Stimulated activated CD4-positive, alpha-beta T cell treated with anti-CD3 and anti-CD28 coated beads, Interleukin-12 subunit alpha, Interleukin-12 subunit beta, amount 100 ng/mL, for 48 hours (primary cell): ENCODE results near the gene ABI2.
"Not testable (repeated sequence)": the region's sequence is repeated elsewhere in the genome, so short reads cannot be mapped to it uniquely, and the experiment has no call there.

Experiments used
- DNase-seq, 3 donors: peaks; one replicate each; pipeline ENCODE4 v3.0.0-alpha.2; 2020; ENCODE audit warnings: low read depth in 2 of 3, low spot score in 1 of 3

Gene ABI2

DNA sequence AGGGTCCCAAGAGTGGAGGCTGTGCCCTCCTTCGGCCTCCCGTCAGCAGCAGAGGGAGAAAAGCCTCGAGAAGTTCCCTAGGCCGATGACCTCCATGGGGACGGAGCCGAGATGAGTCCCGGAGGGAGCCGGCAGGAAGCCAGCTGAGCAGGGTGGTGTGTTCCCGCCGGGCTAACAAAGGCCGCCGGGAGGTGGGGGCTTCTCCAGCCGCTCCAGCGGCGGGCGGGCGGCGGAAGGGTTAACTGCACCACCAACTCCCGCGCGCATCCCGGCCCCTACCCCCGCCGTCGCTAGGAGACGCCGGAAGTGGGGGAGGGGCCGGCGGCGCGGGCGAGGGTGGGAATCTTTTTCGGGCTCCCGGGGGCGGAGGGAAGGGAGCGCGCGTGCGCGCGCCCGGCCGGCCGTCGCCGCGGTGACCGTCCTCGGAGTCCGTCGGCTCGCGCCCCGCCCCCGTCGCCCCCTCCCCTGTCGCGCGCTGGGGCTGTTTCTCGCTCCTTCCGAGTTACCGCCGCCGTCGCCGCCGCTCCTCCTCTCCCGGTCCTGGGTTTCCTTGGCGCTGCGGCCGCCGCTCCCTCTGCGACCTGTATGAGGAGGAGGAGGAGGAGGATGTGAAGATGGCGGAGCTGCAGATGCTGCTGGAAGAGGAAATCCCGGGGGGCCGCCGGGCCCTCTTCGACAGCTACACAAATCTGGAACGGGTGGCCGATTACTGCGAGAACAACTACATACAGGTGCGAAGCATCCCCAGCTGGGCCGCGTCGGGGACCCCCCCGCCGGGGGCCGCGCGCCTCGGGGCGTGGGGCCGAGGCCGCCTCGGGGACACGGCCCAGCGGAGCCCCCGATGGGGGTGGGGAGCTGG lies at the start of gene ABI2:
Gene ABI2 (plus strand): TSS at position 494 of the 859 bp plus-strand sequence. CDS start 121 bp downstream, at position 615.
- DNase-seq, result peak; percentile 41 to 75 (median 52)

- no peak for DNase-seq
Measured at GRCh38 chr2:203279288-203279687, 48.9 kb upstream of the ABI2 start.

DNA sequence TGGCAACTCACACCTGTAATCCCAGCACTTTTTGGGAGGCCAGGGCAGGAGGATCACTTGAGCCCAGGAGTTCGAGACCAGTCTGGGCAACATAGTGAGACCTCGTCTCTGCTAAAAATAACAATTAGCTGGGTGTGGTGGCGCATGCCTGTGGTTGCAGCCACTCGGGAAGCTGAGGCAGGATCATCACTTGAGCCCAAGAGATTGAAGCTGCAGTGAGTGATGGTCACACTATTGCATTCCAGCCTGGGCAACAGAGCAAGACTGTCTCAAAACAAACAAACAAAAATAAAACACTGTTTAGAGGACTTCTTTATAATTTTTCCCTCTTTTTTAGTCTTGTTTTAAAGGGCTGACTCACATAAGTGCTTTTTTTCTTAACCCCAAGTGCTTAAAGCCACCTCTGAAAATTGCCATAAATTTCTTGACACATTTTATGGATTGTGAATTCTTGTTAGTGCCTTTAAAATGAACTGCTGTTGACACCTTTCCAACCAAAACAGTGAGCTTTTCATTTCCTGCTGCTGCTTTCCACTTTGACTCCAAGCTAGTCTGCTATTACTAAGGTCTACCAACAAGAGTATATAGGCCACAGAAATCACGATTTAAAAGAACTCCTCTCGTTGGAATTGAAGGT lies 47.6 kb upstream of the ABI2 start:
- DNase-seq, result no peak

GRCh38 chr2:203282101-203282500 lies 46.1 kb upstream of the ABI2 start:
- DNase-seq, result no peak

DNA sequence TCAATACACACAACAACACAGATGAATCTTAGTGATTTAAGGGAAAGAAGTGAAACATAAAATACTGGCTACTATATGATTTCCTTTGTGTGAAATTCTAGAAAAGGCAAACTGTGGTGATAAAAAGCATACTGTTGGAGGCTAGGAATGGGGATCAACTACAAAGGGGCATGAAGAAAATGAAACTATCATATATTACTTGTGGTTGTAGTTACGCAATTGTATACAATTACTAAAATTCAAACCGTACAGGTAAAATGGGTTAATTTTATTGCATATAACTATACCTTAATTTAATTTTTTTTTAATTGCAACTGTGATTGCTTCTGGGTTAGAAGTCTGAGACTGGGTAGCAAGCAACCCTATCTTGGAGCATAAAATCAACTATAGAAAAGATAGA lies 41.7 kb upstream of the ABI2 start:
- no peak for DNase-seq

DNA sequence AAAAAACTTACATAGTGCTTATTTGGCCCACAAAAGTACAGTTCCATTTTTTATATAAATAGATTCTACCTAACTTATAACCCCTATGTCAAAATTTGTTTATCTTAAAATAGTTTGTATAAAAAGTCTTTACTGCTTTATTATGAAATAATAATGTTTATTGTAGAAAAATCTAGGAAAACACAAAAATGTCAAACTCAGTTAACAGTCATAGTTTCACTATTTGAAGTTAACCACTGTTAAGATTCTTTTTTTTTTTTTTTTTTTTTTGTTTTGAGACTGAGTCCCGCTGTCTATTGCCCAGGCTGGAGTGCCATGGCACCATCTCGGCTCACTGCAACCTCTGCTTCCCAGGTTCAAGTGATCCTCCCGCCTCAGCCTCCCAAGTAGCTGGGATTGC lies 26.5 kb upstream of the ABI2 start:
- no peak for DNase-seq

DNA sequence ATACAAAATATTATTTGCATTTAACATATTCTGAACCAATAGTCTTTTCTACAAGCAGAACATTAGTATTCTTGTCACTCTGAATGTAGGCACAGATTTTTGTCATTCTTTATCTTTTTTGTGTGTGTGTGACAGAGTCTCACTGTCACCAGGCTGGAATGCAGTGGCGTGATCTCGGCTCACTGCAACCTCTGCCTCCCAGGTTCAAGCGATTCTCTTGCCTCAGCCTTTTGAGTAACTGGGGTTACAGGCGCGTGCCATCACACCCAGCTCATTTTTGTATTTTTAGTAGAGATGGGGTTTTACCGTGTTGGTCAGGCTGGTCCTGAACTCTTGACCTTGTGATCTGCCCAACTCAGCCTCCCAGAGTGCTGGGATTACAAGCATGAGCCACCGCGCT lies 25.6 kb upstream of the ABI2 start:
- not testable (repeated sequence) for DNase-seq

- no peak for DNase-seq
Measured at GRCh38 chr2:203310688-203311436, 17.3 kb upstream of the ABI2 start.

DNA sequence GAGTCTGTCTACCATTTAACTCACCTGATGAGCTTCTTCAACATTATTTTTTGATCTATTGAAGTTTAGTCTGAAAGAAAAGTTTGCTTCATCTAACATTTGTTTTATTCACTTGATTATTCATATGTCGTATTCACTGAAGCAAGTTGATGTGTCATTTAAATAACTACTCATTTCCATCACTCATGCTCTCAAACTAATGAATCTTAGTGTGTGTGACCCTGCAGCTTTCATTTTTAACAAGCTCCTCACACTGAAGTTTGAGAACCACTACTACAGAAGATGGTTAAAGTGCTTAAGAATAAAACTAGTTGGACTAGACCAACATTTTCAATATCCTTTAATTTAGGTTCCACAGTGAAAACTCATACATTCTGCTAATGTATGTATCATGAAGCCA lies 1.8 kb upstream of the ABI2 start:
- DNase-seq, result no peak

GRCh38 chr2:203327582-203327900 lies 653 bp upstream of the ABI2 start:
- peak in 1 of 3 donors; percentile 3 for DNase-seq

DNA sequence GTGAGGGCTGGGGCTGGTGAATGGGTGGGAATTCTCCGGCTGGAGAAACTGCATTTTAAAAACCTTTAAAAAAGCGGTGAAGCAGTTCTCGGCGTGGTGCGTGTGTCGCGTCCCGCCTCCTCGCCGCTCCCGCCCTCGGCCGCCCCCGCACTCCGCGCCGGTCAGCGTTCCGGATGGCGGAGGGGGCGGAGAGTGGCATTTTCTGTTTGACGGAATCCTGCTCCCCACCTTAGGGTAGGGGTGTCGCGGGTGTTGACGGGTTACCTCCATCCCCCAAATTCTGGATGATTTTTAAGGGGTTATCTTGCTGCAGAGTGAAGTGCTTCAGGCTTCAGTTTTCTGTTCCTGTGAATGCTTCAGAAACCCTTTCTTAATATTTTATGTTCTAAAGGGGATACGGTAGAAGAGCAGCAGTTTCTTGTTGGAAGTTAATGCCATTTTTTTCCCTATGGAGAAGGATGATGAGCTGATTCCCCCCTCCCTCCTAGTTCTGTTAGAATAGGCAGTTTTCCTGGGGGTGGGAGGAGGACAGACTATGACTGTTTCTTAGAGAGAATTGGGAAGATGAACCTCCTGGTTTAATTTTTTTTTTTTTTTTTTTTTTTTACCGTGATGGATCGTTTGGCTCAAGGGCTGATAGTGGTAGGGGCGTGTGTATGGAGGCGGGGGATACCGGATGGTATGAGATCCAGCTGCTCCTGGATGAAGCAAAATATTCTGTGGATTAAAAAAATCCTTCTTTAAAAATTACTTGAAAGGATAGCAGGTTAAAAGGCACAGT lies 756 bp downstream of the ABI2 start:
- DNase-seq, result peak; percentile 8 to 39 (median 27)

DNA sequence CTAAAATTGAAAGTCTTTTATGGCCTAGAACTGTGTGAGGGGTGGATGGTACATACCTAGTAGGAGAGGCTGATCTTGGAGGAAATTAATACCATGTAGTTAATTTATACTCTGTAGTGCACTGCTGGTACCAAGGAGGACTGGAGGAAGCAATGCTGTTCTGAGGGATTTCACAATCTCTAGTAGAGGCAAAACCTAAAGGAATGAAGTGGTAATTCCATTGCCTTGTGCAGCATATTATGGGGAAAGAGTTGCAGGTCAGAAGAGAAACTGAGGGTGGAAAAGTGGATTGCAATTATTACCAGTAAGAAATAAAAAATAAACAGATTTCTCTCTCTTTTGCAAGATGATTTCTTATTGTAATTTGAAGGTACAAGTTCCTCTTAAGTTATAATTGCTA lies 2.2 kb downstream of the ABI2 start:
- DNase-seq, result no peak

DNA sequence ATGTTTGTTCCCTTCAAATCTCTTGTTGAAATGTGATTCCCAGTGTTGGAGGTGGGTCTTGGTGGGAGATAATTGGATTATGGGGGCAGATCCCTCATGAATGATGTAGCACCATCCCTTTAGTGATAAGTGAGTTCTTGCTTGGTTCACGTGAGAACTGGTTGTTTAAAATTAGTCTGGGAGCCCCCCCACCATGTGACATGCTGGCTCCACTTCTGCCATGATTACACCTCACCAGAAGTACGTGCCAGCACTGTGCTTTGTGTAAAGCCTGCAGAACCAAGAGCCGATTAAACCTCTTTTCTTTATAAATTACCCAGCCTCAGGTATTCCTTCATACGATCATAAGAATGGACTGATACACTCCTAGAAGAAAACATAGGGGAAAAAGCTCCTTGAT lies 10.1 kb downstream of the ABI2 start:
- DNase-seq, result no peak

DNA sequence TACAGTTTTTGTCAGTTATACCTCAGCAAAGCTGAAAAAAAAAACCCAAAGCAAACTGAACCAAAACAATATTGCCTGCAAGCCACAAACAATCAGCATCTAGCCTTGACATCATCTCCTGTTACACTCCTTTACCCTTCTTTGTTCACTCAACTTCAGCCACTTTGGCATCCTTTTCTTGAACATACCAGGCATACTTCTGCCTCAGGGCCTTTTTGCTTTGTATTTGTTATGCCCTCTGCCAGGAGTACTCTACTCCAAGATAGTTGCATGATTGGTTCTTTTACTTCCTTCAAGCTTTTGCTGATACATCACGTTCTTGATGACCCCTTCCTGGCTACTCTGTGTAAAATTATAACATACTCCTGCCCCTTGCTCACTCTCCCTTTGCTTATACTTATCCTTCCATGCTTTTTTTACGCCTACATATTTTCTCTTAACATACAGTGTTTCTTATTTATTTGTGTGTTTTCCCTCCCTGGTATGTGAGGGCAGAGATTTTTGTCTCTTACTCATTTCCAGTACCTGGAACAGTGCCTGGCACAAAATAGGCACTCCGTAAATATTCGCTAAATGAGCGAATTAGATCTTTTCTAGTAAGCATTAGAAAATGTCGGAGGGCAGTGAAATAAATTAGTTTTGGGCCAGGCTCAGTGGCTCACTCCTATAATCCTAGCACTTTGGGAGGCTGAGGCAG lies 12.7 kb downstream of the ABI2 start:
- DNase-seq, result no peak

- no peak for DNase-seq
Measured at GRCh38 chr2:203341741-203342310, 13.6 kb downstream of the ABI2 start.

DNA sequence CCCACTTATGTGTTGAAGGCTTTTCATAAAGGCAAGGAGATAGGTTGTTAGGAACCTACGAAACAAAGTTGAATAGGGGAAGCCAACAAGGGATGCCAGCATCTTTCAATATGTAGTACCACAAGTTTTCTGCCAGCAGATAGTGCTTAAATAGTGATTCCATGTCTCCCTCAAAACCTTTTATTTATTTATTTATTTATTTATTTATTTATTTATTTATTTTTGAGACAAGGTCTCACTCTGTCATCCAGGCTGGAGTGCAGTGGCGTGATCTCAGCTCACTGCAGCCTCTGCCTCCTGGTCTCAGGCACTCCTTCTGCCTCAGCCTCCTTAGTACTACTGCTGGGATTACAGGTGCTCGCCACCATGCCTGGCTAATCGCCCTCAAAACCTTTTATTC lies 14.2 kb downstream of the ABI2 start:
- not testable (repeated sequence) for DNase-seq

DNA sequence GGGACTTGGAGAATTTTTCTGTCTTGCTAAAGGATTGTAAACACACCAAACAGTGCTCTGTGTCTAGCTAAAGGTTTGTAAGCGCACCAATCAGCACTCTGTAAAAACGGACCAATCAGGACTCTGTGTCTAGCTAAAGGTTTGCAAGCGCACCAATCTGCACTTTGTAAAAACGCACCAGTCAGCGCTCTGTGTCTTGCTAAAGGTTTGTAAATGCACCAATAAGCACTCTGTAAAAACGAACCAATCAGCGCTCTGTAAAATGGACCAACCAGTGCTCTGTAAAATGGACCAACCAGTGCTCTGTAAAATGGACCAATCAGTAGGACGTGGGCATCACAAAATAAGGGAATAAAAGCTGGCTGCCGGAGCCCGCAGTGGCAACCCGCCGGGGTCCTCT lies 16.5 kb downstream of the ABI2 start:
- no peak for DNase-seq

DNA sequence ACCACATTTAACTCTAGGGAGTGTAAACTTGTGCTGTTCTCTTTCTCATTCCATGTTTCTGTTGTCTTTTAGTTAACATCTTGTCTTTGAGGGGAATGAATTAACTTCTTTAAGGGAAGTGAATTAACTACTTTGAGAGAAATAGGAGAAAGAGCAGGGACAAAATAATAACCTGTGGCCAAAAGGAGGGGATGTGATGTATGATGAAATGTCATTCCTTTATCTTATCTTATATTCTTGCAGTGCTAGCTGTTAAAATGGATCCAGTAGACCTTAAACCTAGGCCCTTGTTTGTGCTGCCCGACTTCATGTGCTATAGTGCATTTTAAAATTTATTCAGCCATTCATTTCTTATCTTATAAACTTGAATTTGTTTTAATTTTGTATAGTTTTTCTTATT lies 18.4 kb downstream of the ABI2 start:
- no peak for DNase-seq

- DNase-seq, result no peak
Measured at GRCh38 chr2:203347375-203347774, 19.2 kb downstream of the ABI2 start.

GRCh38 chr2:203352604-203353255 lies 24.5 kb downstream of the ABI2 start:
- DNase-seq, result no peak
